PC-9 (cell line): ENCODE data around the gene FLT4. TPM values are rescaled to one million over a fixed set of nuclear protein-coding genes. Genes with fewer than 3 reads are reported as not detected.

Experiments
- BruUV-seq: library from RNA; stranded (reverse); fragments of 400-500 nt; replicated peaks from 2 replicates; lab custom pipeline; 2021; lab: Mats Ljungman, UMichigan
- CTCF ChIA-PET: fragments of 300-600 bp; sonication (Branson Sonifier 250); formaldehyde crosslinking; loops from one replicate; lab custom pipeline; 2022; ENCODE audit warnings: antibody characterized with exemption; lab: Charles Lee
- POLR2A ChIA-PET: fragments of 300-600 bp; sonication (Branson Sonifier 250); formaldehyde crosslinking; loops from one replicate; lab custom pipeline; 2022; ENCODE audit warnings: antibody characterized with exemption; ENCODE audit not compliant: unreplicated experiment; lab: Charles Lee
- DNase-seq, 2 experiments: peaks; one replicate each; pipeline versions ENCODE4 v3.0.0 to v3.0.0-alpha.2; 2015 to 2022; ENCODE audit warnings: mixed read lengths in 1 of 2
- H2AFZ ChIP-seq: fragments of 200-600 bp; sonication (generic); 2 replicates; pipeline ENCODE4 v1.8.1; 2017; ENCODE audit warnings: antibody characterized with exemption
- H3F3A ChIP-seq: fragments of 200-600 bp; sonication (generic); 2 replicates; pipeline ENCODE4 v1.8.1; 2017; ENCODE audit warnings: antibody characterized with exemption, mild to moderate bottlenecking, low read depth; ENCODE audit not compliant: insufficient read depth
- H3K27ac ChIP-seq: fragments of 200-600 bp; sonication (generic); 2 replicates; pipeline ENCODE4 v1.6.1; 2016; ENCODE audit warnings: mixed run types
- H3K27me3 ChIP-seq: fragments of 200-600 bp; sonication (generic); 2 replicates; pipeline ENCODE4 v1.6.1; 2016; ENCODE audit warnings: low read depth, mixed run types; ENCODE audit not compliant: insufficient read depth
- H3K36me3 ChIP-seq: fragments of 200-600 bp; sonication (generic); 2 replicates; pipeline ENCODE4 v1.6.1; 2016; ENCODE audit warnings: low read depth, mixed run types
- H3K4me1 ChIP-seq: fragments of 200-600 bp; sonication (generic); replicated peaks from 2 replicates; pipeline ENCODE4 v1.6.1; 2016; ENCODE audit warnings: mixed run types; ENCODE audit not compliant: insufficient read depth
- H3K4me2 ChIP-seq: fragments of 200-600 bp; sonication (generic); 2 replicates; pipeline ENCODE4 v1.6.1; 2017; ENCODE audit warnings: mixed run types
- H3K4me3 ChIP-seq: fragments of 200-600 bp; sonication (generic); 2 replicates; pipeline ENCODE4 v1.6.1; 2016; ENCODE audit warnings: mixed run types
- H3K79me2 ChIP-seq: fragments of 200-600 bp; sonication (generic); 2 replicates; pipeline ENCODE4 v1.6.1; 2017; ENCODE audit warnings: low read depth, mixed run types
- H3K9me2 ChIP-seq: fragments of 200-600 bp; sonication (generic); 2 replicates; pipeline ENCODE4 v1.8.1; 2017; ENCODE audit warnings: mild to moderate bottlenecking; ENCODE audit not compliant: insufficient read depth
- H3K9me3 ChIP-seq: fragments of 200-600 bp; sonication (generic); 2 replicates; pipeline ENCODE4 v1.8.1; 2016; ENCODE audit warnings: low read depth; ENCODE audit not compliant: insufficient read depth
- H4K20me1 ChIP-seq: fragments of 200-600 bp; sonication (generic); 2 replicates; pipeline ENCODE4 v1.8.1; 2017; ENCODE audit not compliant: insufficient read depth
- EZH2 ChIP-seq: fragments of 200-600 bp; sonication (generic); IDR thresholded peaks from 2 replicates; pipeline ENCODE4 v1.8.0; 2017; ENCODE audit warnings: antibody characterized with exemption, low read depth
- intact Hi-C: fragments of 100-400 bp; cut with micrococcal nuclease; formaldehyde crosslinking; loops from one replicate; pipeline ENCODE4 v1.10.0; 2022; ENCODE audit not compliant: unreplicated experiment
- total RNA-seq: library from RNA; stranded (reverse); gene quantifications from 2 replicates; pipeline ENCODE4 v1.2.3, GENCODE V29; 2021
- TF ChIP-seq, protein P1 (sequence below): fragments of 200-600 bp; sonication (generic); conservative IDR thresholded peaks from 2 replicates; pipeline ENCODE4 v1.6.1; 2017; ENCODE audit warnings: mixed run types, antibody characterized with exemption, mild to moderate bottlenecking, moderate library complexity

FLT4 gene
- total RNA-seq, 1 experiment from 2014 or later = not detected

DNA sequence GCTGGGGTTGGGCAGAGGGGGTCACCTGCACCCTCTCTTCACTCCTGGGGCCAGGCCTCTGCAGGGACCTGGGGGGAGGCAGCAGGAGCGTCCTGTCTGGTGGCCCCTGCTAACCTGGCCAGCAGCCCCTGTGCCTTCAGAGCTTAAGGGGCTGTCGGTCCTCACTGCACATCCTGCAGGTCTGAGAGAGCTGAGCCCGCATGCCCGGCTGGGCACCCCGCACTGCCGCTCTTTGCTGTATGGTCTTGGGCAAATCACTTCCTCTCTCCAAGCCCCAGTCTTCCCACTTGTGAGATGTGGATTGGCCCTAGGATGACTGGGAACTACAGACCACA is 7.9 kb downstream of the FLT4 start:
- H2AFZ ChIP-seq = no peak overlapping the region
- H3K4me2 ChIP-seq = no peak overlapping the region
- DNase-seq = no peak
- intact Hi-C loops = no loop called here
- H3K9me3 ChIP-seq = no peaks in the 10 kb centered on the region
- peaks cover 84% of the 10 kb centered on the region for H3K27me3 ChIP-seq
- no TSS peak for BruUV-seq
- H3K36me3 ChIP-seq = no peaks in the 10 kb centered on the region
- POLR2A ChIA-PET = no interaction called here
- no peak overlapping the region for H3K4me3 ChIP-seq
- no peaks in the 10 kb centered on the region for H3K79me2 ChIP-seq
- H3F3A ChIP-seq = no peaks in the 10 kb centered on the region
- no peaks in the 10 kb centered on the region for H3K4me1 ChIP-seq
- no peak overlapping the region for H3K27ac ChIP-seq
- no peaks in the 10 kb centered on the region for H3K9me2 ChIP-seq
- CTCF ChIA-PET = no interaction called here
- H4K20me1 ChIP-seq = no peaks in the 10 kb centered on the region
- TF ChIP-seq, protein P1, sequence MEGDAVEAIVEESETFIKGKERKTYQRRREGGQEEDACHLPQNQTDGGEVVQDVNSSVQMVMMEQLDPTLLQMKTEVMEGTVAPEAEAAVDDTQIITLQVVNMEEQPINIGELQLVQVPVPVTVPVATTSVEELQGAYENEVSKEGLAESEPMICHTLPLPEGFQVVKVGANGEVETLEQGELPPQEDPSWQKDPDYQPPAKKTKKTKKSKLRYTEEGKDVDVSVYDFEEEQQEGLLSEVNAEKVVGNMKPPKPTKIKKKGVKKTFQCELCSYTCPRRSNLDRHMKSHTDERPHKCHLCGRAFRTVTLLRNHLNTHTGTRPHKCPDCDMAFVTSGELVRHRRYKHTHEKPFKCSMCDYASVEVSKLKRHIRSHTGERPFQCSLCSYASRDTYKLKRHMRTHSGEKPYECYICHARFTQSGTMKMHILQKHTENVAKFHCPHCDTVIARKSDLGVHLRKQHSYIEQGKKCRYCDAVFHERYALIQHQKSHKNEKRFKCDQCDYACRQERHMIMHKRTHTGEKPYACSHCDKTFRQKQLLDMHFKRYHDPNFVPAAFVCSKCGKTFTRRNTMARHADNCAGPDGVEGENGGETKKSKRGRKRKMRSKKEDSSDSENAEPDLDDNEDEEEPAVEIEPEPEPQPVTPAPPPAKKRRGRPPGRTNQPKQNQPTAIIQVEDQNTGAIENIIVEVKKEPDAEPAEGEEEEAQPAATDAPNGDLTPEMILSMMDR = no peak
- TF ChIP-seq EZH2 = no peak

DNA sequence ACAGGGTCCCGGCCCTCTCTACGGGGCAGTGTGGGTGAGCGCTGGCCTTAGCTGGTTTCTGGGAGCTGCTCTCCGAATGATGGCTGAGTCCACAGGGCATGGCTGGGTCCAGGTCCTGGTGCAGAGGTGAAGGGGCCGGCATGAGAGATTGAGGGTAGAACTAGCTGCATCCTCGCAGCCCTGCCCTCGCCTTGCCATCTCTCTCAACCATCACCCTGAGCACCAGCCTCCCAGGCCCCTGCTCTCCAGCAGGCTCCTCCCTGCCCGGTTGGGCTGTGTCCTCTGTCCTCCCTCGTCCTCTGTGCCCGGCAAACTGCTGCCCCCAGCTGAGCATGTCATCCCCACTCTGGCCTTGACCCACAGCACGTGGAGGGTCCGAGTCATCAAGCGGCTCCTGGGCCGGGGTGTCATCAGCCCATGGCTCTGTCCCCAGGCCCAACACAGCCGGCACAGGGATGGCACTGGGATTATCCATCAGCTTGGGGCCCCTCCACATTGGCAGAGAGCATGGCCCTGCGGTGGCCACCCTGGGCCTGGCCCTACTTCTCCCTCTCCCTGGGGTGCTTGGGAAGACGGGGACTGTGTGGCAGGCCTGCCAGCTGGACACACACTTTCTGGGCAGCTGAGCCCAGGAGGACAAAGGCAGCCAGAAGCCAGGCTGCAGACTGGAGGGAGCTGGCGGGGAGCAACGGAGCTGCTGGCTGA is 8.4 kb downstream of the FLT4 start:
- Histone ChIP-seq H3K9me2 (no peaks in the 10 kb centered on the region), H3K79me2 (no peaks in the 10 kb centered on the region), H3K4me2 (no peak overlapping the region), H2AFZ (no peak overlapping the region), H3K27me3 (peaks cover 80% of the 10 kb centered on the region), H3K27ac (no peak overlapping the region), H3K36me3 (no peaks in the 10 kb centered on the region), H4K20me1 (no peaks in the 10 kb centered on the region), H3K4me1 (no peaks in the 10 kb centered on the region), H3K9me3 (no peaks in the 10 kb centered on the region), H3F3A (no peaks in the 10 kb centered on the region), H3K4me3 (no peak overlapping the region)
- TF ChIP-seq, protein P1 = no peak
- no peak for TF ChIP-seq EZH2
- DNase-seq = no peak
- ChIA-PET POLR2A (no interaction called here), CTCF (no interaction called here)
- BruUV-seq = no TSS peak
- intact Hi-C loops = no loop called here

DNA sequence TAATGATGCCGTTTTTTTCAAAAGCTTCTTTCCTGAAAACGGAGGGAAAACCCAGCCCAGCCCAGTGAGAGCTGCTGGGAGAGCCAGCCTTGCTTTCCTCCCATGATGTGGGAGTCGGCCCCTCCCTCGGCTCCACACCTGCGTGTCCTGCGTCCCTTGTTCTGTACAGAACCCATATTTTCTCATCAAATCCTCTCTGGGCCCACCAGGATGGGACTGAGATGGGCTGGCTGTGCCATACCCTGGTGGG is 8.9 kb downstream of the FLT4 start:
- Histone ChIP-seq H3F3A (no peaks in the 10 kb centered on the region), H3K9me2 (no peaks in the 10 kb centered on the region), H3K9me3 (no peaks in the 10 kb centered on the region), H3K27me3 (peaks cover 75% of the 10 kb centered on the region), H4K20me1 (no peaks in the 10 kb centered on the region), H3K4me3 (no peak overlapping the region), H3K36me3 (no peaks in the 10 kb centered on the region), H2AFZ (no peak overlapping the region), H3K79me2 (no peaks in the 10 kb centered on the region), H3K4me1 (no peaks in the 10 kb centered on the region), H3K4me2 (no peak overlapping the region), H3K27ac (no peak overlapping the region)
- DNase-seq = no peak
- TF ChIP-seq, protein P1 = no peak
- TF ChIP-seq EZH2 = no peak
- ChIA-PET POLR2A (no interaction called here), CTCF (interaction anchor here (0.5 kb wide), 1 partner anchor 29 kb away, joined by 3 read pairs; no protein-coding TSS in a partner anchor)
- intact Hi-C loops = no loop called here
- BruUV-seq = no TSS peak
